HG03342 (cell line): ENCODE results near the gene ACKR3.

Source experiments
- ATAC-seq: cut with Tn5 transposase; IDR thresholded peaks from one replicate; pipeline ENCODE4 v1.9.1; 2021; ENCODE audit warnings: mild to moderate bottlenecking, moderate library complexity; ENCODE audit not compliant: unreplicated experiment

Gene ACKR3

GRCh38 chr2:236607471-236608187 lies 38.0 kb downstream of the ACKR3 start:
- ATAC-seq: no peak

DNA sequence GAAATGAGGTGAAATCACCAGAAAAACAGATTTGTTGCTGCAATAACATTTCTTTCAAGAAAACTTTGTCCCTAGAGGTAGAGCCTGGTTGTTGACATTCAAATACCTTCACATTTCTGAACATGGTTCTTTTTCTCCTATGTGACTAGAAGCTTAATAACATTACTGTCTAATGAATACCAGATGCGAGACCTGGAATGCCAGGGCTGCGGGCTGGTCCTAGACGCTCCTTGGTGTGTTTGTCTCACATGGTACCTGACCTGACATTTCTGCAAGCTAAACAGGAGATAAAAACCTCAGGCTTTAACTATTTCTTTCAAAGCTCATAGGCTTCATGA lies 38.5 kb downstream of the ACKR3 start:
- ATAC-seq: no peak

DNA sequence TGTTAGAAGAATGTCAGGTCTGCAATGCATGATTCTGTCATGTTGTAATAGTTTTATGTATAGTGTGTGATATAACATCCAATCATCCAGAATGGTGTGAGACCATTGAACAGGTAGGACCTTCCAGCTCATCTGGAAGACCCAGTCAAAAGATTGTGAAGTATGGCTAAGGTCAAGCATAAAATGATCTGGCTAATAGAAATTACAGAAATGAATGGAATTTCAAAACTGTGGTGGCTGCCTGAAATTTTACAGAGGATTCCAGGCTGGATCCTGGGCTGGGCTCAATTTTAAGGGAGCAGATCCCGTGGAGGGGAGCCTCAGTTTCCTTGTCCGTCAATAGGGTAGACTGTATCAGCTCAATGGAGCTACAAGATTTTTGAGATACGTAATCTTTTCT lies 39.1 kb downstream of the ACKR3 start:
- ATAC-seq: no peak

- ATAC-seq: no peak
Observed at GRCh38 chr2:236610991-236611821, 41.6 kb downstream of the ACKR3 start.

DNA sequence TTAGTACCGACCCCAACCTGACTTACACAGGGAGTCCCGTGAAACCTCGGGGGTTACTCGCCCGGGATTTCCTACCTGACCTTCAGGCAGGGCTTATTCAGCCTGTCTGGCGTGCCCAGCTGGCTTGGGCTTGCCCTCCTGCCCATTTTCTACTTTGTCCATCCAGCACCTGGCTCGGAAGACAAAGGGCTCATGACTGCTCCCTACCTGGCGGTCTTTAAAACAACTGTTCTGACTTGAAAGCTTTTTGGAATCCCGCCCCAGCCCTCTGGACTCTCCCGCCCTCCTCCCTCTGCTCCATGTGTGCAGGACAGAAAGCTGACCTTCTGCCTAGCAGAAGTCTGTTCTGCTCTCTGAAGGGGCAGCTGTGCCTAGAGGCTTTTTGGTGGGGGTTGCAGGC lies 43.1 kb downstream of the ACKR3 start:
- ATAC-seq: no peak

GRCh38 chr2:236613612-236614011 lies 44.0 kb downstream of the ACKR3 start:
- ATAC-seq: no peak

DNA sequence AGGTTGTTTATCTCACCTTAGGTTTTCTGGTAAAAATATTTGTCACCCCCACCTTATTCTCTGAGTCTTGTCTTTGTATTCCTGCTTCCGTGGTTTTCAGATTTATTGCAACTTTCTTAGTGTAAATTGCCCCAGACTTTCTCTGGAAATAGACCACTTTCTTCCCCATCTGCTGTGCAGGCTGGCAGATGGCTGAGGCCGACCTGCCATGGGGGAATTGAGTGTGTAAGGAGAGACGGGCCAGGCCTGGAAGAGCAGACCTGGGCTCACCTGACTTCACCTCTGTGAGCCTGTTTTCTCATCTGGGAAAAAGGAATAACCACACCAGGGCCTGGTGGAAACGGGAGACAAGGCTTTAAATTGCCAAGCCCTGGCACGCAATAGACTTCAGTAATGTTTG lies 44.9 kb downstream of the ACKR3 start:
- no peak for ATAC-seq

GRCh38 chr2:236616031-236616430 lies 46.4 kb downstream of the ACKR3 start:
- ATAC-seq: no peak

DNA sequence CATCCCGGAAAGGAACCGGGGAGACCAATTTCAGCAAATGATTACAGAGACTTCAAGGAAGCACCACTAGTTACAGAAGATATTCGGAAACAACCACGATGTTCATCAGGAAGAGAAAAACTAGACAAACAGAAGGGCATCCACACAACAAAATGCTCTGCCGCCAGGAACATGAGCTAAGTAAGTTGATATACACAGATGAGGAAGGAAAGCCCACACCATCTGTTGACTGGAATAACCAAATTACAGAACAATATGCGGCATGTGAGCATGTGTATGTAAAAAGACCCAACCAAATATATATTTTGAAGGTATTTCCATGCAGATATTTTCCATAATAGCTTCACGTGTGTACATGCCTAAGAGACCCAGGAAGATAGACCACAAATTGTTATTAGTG lies 47.0 kb downstream of the ACKR3 start:
- ATAC-seq: no peak

GRCh38 chr2:236617221-236617737 lies 47.7 kb downstream of the ACKR3 start:
- no peak for ATAC-seq

GRCh38 chr2:236617796-236618195 lies 48.2 kb downstream of the ACKR3 start:
- no peak for ATAC-seq

- no peak for ATAC-seq
Observed at GRCh38 chr2:236618370-236618769, 48.7 kb downstream of the ACKR3 start.

DNA sequence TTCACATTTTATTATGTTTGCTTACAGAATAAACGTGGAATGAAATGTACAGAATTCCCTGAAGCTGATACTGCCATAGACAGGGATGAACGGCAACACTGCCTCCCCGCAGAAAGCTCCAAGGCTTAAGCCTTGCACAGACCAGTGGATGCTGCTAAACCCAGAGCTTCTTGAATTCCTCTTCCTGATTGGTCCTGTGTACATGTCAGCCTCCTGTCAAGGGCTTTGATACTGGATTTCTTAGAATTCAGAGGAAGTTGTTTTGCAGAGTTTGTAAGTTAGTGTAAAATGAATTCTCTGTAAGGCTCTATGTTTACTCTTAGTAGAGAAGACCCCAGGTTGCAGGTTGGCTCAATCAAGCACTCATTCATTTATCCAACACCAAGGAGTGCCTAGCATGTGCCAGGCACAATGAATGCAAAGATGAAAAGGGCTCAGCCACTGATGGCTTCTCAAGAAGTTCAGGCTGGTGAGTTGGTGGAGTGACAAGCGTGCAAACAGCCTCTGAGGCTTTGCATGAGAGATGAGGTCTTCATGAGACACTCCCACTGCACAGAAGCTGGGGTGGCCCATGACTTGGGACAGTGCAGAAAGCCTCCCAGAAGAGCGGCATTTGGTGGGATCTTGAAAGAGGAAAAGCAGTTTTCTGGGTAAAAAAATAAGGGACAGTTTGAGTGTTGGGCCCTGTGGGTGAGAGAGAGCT lies 50.4 kb downstream of the ACKR3 start:
- no peak for ATAC-seq

DNA sequence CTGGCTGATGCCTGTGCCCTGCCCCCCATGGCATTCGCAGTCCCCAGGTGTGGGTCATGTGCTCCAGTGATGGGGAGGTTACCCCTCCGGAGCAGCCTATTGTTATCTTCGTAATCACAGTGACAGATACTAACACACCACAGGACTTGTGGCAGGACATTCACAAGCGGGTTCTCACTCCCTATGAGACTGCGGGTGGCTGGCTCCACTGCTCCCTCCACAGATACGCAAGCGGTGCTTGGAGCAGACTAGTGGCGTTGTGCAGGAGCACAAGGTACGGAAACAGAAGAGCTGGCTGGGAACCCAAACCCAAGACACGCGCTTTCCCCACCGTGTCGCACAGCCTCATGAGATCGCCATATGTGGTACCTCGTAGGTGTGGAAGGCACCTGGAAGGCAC lies 52.2 kb downstream of the ACKR3 start:
- ATAC-seq: no peak

DNA sequence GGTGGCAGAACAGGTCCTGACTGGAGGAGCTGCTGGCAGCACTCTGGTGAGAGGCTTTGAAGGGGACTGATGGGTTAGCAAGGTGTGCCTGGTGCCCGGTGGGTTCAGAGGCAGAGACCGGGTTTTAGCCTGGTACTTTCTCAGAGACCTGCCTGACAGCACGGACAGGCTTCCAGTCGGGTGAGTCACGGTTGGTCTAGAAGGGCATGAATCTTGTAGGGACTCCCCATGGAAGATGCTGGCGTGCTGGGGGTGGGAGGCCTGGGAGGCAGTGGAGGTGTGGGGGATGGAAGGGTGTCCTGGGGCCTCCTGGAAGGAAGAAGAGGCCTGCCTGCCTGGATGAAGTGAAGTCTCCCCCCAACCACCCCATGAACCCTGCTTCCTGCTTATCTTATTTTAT lies 52.6 kb downstream of the ACKR3 start:
- ATAC-seq: no peak

DNA sequence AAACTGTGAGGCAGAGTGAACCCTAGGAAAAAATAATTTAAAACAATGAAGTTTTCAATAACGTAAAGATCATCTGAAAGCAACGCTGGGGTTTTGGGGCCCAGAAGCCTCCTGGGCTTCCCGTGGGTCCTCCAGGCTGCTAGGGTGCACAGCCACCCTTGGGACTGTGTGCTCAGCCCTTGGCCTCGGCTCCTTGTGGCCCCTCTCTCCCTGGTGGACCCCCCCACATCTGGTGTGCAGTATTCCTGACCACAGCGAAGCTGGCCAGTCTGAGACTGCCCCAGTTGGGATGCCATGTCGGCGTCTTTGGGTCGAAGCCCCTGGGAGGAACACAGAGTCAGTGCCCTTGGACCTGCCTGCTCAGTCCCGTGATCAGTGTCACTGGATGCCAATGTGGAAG lies 53.0 kb downstream of the ACKR3 start:
- ATAC-seq: no peak

GRCh38 chr2:236623816-236624215 lies 54.2 kb downstream of the ACKR3 start:
- ATAC-seq: no peak

GRCh38 chr2:236625156-236625690 lies 55.6 kb downstream of the ACKR3 start:
- ATAC-seq: no peak

DNA sequence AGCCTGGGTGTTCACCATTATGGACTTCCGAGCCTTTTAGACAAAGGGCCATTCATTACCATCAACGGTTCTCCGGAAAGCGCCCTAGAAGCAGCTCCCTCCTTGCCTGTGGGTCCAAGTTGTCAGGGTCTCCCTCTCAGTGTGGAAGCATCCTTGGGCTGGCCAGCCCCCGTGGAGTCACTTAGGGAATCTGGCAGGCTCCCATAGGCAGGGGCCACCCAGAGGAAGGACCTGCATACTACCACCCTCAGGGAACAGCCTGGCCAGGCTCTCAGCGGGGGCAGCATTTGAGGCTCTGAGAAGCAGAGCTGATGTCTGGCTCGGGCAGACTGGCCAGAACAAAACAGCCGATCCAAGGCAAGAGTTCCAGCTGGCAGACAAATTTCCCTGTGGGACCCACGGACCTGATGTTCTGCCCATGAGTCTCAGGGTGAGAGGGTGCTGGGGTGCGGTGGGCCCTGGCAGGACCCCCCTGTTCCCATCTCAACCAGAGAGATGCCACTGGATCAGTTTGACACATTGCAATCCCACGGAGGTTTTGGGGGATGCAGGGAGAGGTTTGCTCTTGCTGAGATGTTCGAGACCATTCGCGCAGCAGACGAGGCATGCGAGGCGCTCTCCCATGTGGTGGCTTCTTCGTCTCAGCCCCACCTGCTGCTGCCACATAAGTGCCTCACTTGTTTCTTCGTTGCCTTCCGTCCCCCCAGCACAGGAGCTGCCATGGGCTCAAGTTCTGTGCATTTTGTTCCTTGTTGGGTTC lies 56.9 kb downstream of the ACKR3 start:
- no peak for ATAC-seq

DNA sequence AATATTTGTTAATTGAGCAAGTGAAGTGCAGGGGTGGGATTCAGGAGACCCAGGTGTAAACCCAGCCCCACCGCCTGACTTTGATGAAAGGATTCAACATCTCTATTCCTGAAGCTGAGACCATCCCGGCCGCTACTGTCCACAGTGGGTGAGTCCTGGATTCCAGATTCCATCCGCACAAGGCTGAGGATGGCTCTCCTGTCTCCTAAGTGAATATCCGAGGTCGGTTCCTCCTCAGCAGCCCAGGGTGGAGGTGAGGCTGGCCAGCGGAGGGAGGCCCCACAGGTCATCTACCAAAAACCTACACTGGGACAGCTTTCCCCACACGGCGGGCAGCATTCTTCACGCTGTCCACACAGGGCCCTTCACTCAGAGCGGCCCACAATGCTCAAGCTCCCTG lies 57.6 kb downstream of the ACKR3 start:
- ATAC-seq: no peak

DNA sequence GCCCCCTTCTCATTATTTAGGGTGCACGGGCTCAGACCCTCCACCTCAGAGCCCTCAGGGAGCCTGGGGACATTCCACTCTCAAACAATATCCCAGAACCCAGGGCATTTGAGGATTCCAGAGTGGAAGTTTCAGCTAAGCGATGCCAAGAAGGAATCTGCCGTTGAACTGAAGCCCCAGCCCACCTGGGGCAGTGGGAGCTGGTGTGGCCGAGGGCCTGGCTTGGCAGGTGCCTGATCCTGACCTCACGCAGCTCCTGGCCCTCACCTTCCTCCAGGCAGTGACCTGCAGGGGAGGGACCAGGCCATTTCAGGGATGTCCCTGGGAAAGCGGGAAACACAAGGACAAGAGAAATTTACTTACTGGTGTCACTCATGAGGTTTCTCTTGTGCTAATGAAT lies 58.2 kb downstream of the ACKR3 start:
- ATAC-seq: no peak
